D341Med (cell line): ENCODE data around the gene DCD.
"Not testable (repeated sequence)": the region's sequence is repeated elsewhere in the genome, so short reads cannot be mapped to it uniquely, and the experiment has no call there.

Experiments
- DNase-seq: peaks from one replicate; pipeline ENCODE4 v3.0.0; 2012; ENCODE audit warnings: low spot score

Gene DCD

GRCh38 chr12:54653025-54653424 lies 4.9 kb upstream of the DCD start:
- no peak for DNase-seq

- no peak for DNase-seq
Observed at GRCh38 chr12:54650889-54651288, 2.7 kb upstream of the DCD start.

GRCh38 chr12:54650409-54650808 lies 2.2 kb upstream of the DCD start:
- DNase-seq: no peak

GRCh38 chr12:54649825-54650224 lies 1.7 kb upstream of the DCD start:
- no peak for DNase-seq

- no peak for DNase-seq
Observed at GRCh38 chr12:54641554-54641953, 6.6 kb downstream of the DCD start.

- no peak for DNase-seq
Observed at GRCh38 chr12:54641089-54641488, 7.1 kb downstream of the DCD start.

- DNase-seq: not testable (repeated sequence)
Observed at GRCh38 chr12:54639112-54639511, 9.1 kb downstream of the DCD start.

- no peak for DNase-seq
Observed at GRCh38 chr12:54634795-54635194, 13.4 kb downstream of the DCD start, which contains the start of gene LACRT. Gene LACRT, minus strand, starts transcription at chr12:54634895. Its CDS starts 54 bp downstream, at chr12:54634841.

- DNase-seq: no peak
Observed at GRCh38 chr12:54631988-54632728, 16.0 kb downstream of the DCD start.

- no peak for DNase-seq
Observed at GRCh38 chr12:54631551-54631950, 16.6 kb downstream of the DCD start.

GRCh38 chr12:54629925-54630324 lies 18.2 kb downstream of the DCD start:
- DNase-seq: no peak

- DNase-seq: no peak
Observed at GRCh38 chr12:54628186-54628846, 19.8 kb downstream of the DCD start.

GRCh38 chr12:54627304-54627703 lies 20.9 kb downstream of the DCD start:
- no peak for DNase-seq

GRCh38 chr12:54625598-54625997 lies 22.6 kb downstream of the DCD start:
- DNase-seq: no peak

- no peak for DNase-seq
Observed at GRCh38 chr12:54624315-54625279, 23.6 kb downstream of the DCD start.

- DNase-seq: no peak
Observed at GRCh38 chr12:54622463-54623183, 25.5 kb downstream of the DCD start.

- no peak for DNase-seq
Observed at GRCh38 chr12:54616933-54617680, 31.1 kb downstream of the DCD start.

- no peak for DNase-seq
Observed at GRCh38 chr12:54612225-54612750, 35.9 kb downstream of the DCD start.

GRCh38 chr12:54611715-54612149 lies 36.4 kb downstream of the DCD start:
- DNase-seq: no peak

- DNase-seq: no peak
Observed at GRCh38 chr12:54608769-54609168, 39.4 kb downstream of the DCD start.

GRCh38 chr12:54608156-54608555 lies 40.0 kb downstream of the DCD start:
- no peak for DNase-seq
